HUDEP-2 (cell line): Measurements from ENCODE around the gene DMPK.
"Not testable (repeated sequence)": the region's sequence is repeated elsewhere in the genome, so short reads cannot be mapped to it uniquely, and the experiment has no call there.

Experiments used
- DNase-seq, 76 experiments: peaks; one replicate each; lab custom pipeline; 2025; ENCODE audit not compliant: unreplicated experiment in 76 of 76; lab: John Stamatoyannopoulos, UW

The DMPK gene

GRCh38 chr19:45815481-45816216, 33.4 kb upstream of the DMPK start:
- no peak for DNase-seq

GRCh38 chr19:45814851-45815480, 32.7 kb upstream of the DMPK start, which contains the start of gene RSPH6A:
TSS of gene RSPH6A (minus strand) at chr19:45815308. CDS start at chr19:45815176, 132 bp downstream.
- no peak for DNase-seq

- DNase-seq = no peak
Measured at GRCh38 chr19:45814166-45814780, 32.0 kb upstream of the DMPK start.

GRCh38 chr19:45812297-45812696, 30.0 kb upstream of the DMPK start:
- no peak for DNase-seq

- peak in 2 of 76 experiments; percentile 13 to 37 for DNase-seq
Measured at GRCh38 chr19:45809643-45810159, 27.4 kb upstream of the DMPK start.

GRCh38 chr19:45805719-45806118, 23.4 kb upstream of the DMPK start:
- no peak for DNase-seq

- no peak for DNase-seq
Measured at GRCh38 chr19:45804959-45805230, 22.6 kb upstream of the DMPK start.

GRCh38 chr19:45804140-45804958, 22.1 kb upstream of the DMPK start:
- no peak for DNase-seq

GRCh38 chr19:45801603-45802175, 19.4 kb upstream of the DMPK start:
- no peak for DNase-seq

GRCh38 chr19:45800070-45800553, 17.8 kb upstream of the DMPK start:
- DNase-seq = no peak

- not testable (repeated sequence) for DNase-seq
Measured at GRCh38 chr19:45799541-45799940, 17.3 kb upstream of the DMPK start.

- peak in 34 of 76 experiments; percentile 10 to 67 (median 33) for DNase-seq
Measured at GRCh38 chr19:45798995-45799517, 16.8 kb upstream of the DMPK start.

- DNase-seq = no peak
Measured at GRCh38 chr19:45794627-45795026, 12.3 kb upstream of the DMPK start.

- DNase-seq = no peak
Measured at GRCh38 chr19:45793876-45794275, 11.6 kb upstream of the DMPK start.

- DNase-seq = no peak
Measured at GRCh38 chr19:45793178-45793564, 10.9 kb upstream of the DMPK start.

GRCh38 chr19:45792470-45793177, 10.3 kb upstream of the DMPK start, which contains the start of gene DMWD:
TSS of gene DMWD (minus strand) at chr19:45792845. CDS start at chr19:45792756, 89 bp downstream.
- DNase-seq = peak; percentile 70 to 100 (median 100)

GRCh38 chr19:45791744-45792469, 9.6 kb upstream of the DMPK start:
- DNase-seq = peak in 1 of 76 experiments; percentile 9

GRCh38 chr19:45790942-45791341, 8.7 kb upstream of the DMPK start:
- DNase-seq = no peak
